Endothelial cell (in vitro differentiated cells): Measurements from ENCODE around the gene TSACC. TPM values are rescaled to one million over a fixed set of nuclear protein-coding genes. Genes with fewer than 3 reads are reported as not detected.

Source experiments
- DNase-seq: peaks from one replicate; pipeline ENCODE4 v3.0.0; 2021; ENCODE audit warnings: low spot score
- H3K27ac Mint-ChIP-seq: one replicate; pipeline ENCODE4 v1.8.0; 2021; ENCODE audit warnings: mixed read lengths, inconsistent platforms; ENCODE audit not compliant: unreplicated experiment
- H3K27me3 Mint-ChIP-seq: one replicate; pipeline ENCODE4 v1.8.0; 2021; ENCODE audit warnings: mild to moderate bottlenecking, moderate library complexity, mixed read lengths, inconsistent platforms; ENCODE audit not compliant: unreplicated experiment
- H3K36me3 Mint-ChIP-seq: one replicate; pipeline ENCODE4 v1.8.0; 2021; ENCODE audit warnings: mild to moderate bottlenecking, low read depth, mixed read lengths, inconsistent platforms; ENCODE audit not compliant: unreplicated experiment
- H3K4me1 Mint-ChIP-seq: one replicate; pipeline ENCODE4 v1.8.0; 2021; ENCODE audit warnings: mild to moderate bottlenecking, mixed read lengths, inconsistent platforms; ENCODE audit not compliant: unreplicated experiment
- H3K4me3 Mint-ChIP-seq: one replicate; pipeline ENCODE4 v1.8.0; 2021; ENCODE audit warnings: mild to moderate bottlenecking, mixed read lengths, inconsistent platforms; ENCODE audit not compliant: unreplicated experiment
- H3K9me3 Mint-ChIP-seq: one replicate; pipeline ENCODE4 v1.8.0; 2021; ENCODE audit warnings: mixed read lengths, inconsistent platforms; ENCODE audit not compliant: unreplicated experiment
- long read RNA-seq: library from polyadenylated mRNA; unstranded; transcript quantifications from one replicate; pipeline ENCODE4 v2.0.0, GENCODE V29; 2020; ENCODE audit not compliant: unreplicated experiment
- total RNA-seq: library from RNA; stranded (reverse); fragmentation: NEBNext Ultra II Directional; extraction: Animal tissue kit (Norgen Biotek cat#: 25700); gene quantifications from one replicate; pipeline ENCODE4 v1.2.1, GENCODE V29; 2021; ENCODE audit not compliant: unreplicated experiment
- TF ChIP-seq, protein P1 (sequence below): fragments of 200-600 bp; sonication (generic); IDR thresholded peaks from one replicate; pipeline ENCODE4 v1.5.0; 2021; ENCODE audit warnings: antibody characterized with exemption; ENCODE audit not compliant: unreplicated experiment

Gene TSACC
- total RNA-seq, result not detected
- long read RNA-seq, result 0 reads

DNA sequence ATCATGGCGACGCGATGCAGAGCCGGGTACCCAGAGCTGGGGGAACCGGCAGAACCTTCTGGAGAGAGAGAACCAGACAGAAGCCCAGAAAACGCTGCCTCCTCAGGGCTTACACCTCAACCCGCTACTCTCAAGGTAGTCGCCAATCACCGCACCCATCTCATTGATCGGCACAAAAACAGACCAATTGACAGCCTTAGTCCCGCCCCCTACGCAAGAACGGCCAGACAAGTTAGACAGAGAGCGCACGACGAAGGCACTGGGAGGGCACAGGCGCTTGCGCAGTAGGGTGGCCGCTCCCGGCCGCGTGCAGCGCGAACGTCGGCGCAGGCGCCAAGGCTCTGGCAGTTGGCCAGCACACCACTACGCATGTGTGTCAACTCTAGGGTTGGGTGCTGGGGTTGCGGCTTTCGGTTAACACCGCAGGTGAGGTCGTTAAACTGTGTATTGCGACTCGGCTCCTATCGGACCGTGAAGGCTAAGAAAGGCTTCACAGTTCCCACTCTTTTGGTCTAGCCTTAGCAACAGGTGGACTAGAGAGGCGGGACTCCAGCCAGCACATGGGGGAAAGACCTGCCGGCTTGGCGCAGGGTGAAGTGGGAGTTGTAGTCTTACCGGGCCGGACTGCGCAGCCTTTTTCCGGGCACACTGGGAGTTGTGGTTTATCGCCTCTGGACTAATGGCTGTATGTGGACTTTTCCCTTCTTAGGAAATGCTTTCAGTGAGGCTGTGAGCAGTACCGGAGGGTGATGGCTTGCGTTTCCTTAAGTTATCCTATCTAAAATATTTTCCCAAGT, at the start of gene TSACC, which contains the start of gene CCT3:
Gene TSACC (plus strand): TSS at position 347 of the 797 bp plus-strand sequence. CDS start 1,232 bp downstream, outside the sequence.
Gene CCT3 (minus strand): TSS at position 113 of the 797 bp plus-strand sequence. CDS start 108 bp downstream, at position 5.
- Mint-ChIP-seq H3K9me3 (no peaks in the 10 kb centered on the region), H3K36me3 (peaks cover 11% of the 10 kb centered on the region), H3K4me1 (peaks cover 24% of the 10 kb centered on the region), H3K27me3 (peaks cover 10% of the 10 kb centered on the region), H3K27ac (peak within 1 kb of the TSS; percentile 43), H3K4me3 (peak within 1 kb of the TSS; percentile 99)
- TF ChIP-seq, protein P1, sequence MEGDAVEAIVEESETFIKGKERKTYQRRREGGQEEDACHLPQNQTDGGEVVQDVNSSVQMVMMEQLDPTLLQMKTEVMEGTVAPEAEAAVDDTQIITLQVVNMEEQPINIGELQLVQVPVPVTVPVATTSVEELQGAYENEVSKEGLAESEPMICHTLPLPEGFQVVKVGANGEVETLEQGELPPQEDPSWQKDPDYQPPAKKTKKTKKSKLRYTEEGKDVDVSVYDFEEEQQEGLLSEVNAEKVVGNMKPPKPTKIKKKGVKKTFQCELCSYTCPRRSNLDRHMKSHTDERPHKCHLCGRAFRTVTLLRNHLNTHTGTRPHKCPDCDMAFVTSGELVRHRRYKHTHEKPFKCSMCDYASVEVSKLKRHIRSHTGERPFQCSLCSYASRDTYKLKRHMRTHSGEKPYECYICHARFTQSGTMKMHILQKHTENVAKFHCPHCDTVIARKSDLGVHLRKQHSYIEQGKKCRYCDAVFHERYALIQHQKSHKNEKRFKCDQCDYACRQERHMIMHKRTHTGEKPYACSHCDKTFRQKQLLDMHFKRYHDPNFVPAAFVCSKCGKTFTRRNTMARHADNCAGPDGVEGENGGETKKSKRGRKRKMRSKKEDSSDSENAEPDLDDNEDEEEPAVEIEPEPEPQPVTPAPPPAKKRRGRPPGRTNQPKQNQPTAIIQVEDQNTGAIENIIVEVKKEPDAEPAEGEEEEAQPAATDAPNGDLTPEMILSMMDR, result no peak
- peak; percentile 99 for DNase-seq

DNA sequence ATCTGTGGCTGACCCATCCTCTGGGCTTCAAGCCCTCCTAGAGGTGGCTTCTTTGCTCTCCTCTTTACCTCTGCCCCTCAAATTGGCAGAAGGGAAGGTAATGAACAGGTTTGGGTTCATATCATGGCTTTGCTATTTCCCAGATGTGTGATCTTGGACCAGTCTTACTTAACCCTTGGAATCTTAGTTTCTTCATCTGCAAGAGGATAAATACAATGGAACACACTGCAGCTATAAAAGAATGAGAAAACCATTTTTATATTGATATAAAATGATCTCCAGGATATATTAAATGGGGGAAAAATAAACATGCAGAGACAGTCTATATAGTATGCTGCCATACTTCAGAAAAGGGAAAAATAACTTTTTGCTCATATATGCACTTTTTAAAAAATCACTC, 48.5 kb upstream of the TSACC start:
- Mint-ChIP-seq H3K27me3 (peaks cover 6% of the 10 kb centered on the region), H3K36me3 (peaks cover 9% of the 10 kb centered on the region), H3K27ac (no peak overlapping the region), H3K4me3 (no peak overlapping the region), H3K9me3 (no peaks in the 10 kb centered on the region), H3K4me1 (peaks cover 8% of the 10 kb centered on the region)
- TF ChIP-seq, protein P1, result no peak
- no peak for DNase-seq

DNA sequence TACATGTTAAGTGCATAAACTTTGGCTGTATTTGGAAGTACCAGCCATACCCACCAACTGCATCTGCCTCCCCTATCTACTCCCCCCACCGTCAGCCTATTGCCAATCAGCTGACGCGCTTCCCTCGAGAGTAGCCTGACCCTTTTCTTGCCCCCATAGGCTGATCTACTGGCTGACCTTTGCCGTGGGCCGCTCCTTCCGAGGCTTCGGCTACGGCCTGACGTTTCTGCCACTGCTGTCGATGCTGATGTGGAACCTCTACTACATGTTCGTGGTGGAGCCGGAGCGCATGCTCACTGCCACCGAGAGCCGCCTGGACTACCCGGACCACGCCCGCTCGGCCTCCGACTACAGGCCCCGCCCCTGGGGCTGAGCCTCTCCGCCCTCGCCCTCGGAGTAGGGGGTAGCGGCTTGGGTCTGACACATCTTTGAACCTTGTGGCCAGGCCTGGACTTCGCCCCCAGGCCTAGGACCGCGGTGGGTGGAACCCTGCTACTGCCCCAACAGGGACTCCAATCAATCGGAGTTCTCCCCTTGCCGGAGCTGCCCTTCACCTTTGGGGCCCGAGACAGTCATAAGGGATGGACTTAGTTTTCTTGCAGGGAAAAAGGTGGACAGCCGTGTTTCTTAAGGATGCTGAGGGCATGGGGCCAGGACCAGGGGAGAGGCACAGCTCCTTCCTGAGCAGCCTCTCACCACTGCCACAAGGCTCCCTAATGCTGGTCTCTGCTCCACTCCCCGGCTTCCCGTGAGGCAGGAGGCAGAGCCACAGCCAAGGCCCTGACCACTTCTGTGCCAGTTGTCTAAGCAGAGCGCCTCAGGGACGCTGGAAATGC, 46.9 kb upstream of the TSACC start:
- TF ChIP-seq, protein P1, result no peak
- Mint-ChIP-seq H3K9me3 (no peaks in the 10 kb centered on the region), H3K27me3 (peaks cover 6% of the 10 kb centered on the region), H3K4me1 (peaks cover 15% of the 10 kb centered on the region), H3K27ac (peak overlapping the region; percentile 91), H3K4me3 (peak overlapping the region; percentile 89), H3K36me3 (peaks cover 5% of the 10 kb centered on the region)
- DNase-seq, result peak; percentile 79

- TF ChIP-seq, protein P1, result no peak
- Mint-ChIP-seq H3K4me3 (peak overlapping the region; percentile 25), H3K27me3 (peaks cover 8% of the 10 kb centered on the region), H3K4me1 (peaks cover 15% of the 10 kb centered on the region), H3K27ac (no peak overlapping the region), H3K36me3 (peaks cover 5% of the 10 kb centered on the region), H3K9me3 (no peaks in the 10 kb centered on the region)
- no peak for DNase-seq
Observed at GRCh38 chr1:156293098-156293434, 45.3 kb upstream of the TSACC start.

DNA sequence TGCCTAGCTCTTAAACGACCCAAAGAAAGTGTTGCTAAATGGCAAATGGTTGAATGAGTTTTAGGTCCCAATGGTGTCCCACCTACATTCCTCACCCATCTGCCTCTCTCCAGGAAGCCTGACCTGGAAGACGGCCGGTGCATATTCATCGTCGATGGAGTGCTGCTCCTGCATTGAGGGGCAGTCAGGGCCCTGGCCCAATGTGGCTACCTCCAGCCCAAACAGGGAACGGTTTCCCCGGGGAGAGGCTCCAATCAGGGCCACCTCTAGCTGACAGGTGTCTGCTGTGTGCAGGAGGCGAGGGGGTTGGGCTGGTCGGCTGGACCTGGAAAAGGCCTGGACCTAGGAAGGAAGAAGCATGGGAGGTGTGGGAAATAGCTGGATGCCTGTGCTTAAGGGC, 44.4 kb upstream of the TSACC start:
- Mint-ChIP-seq H3K36me3 (peaks cover 5% of the 10 kb centered on the region), H3K4me3 (no peak overlapping the region)

More for the DNA sequence above, 44.4 kb upstream of the TSACC start:
- no peak for DNase-seq
- TF ChIP-seq, protein P1, result no peak
- peaks cover 15% of the 10 kb centered on the region for H3K4me1 Mint-ChIP-seq
- no peak overlapping the region for H3K27ac Mint-ChIP-seq
- no peaks in the 10 kb centered on the region for H3K9me3 Mint-ChIP-seq
- H3K27me3 Mint-ChIP-seq, result peaks cover 8% of the 10 kb centered on the region
